Skin of body (tissue), 2 donors: ENCODE data around the gene CIITA. TPM values are rescaled to one million over a fixed set of nuclear protein-coding genes. Genes with fewer than 3 reads are reported as not detected.
"Not testable (repeated sequence)": the region's sequence is repeated elsewhere in the genome, so short reads cannot be mapped to it uniquely, and the experiment has no call there.

Experiments used
- DNase-seq: peaks from one replicate; lab custom pipeline; 2025; lab: John Stamatoyannopoulos, UW
- total RNA-seq: library from RNA; depleted of rRNA; stranded (reverse); fragments of >200 nt; gene quantifications from one replicate; pipeline ENCODE4 v1.2.3, GENCODE V29; 2014

CIITA gene
- total RNA-seq, 1 donor from 2014 or later, result 5.7 TPM

- no peak for DNase-seq
Measured at GRCh38 chr16:10949424-10949970, 72.5 kb downstream of the CIITA start.

GRCh38 chr16:10950393-10950792 is 73.4 kb downstream of the CIITA start:
- DNase-seq, result no peak

DNA sequence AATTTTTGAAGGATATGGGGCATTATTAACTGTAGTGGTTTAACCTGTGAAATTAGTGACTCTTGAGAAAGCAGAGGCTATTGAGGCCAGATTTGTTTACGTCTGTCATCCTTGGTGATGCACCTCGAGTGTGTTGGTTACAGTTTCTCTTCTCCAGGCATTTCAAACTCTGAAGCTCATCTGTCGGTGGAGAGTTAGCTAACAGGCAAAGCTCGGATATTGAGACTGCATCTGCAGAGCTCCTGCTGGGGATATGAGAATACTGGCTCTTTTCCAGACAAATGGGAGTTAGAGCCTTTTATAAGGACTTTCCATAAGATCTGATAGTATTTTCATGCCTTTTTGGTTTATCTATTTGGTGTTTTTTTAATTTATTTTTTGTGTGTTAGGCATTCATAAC is 74.0 kb downstream of the CIITA start:
- no peak for DNase-seq

DNA sequence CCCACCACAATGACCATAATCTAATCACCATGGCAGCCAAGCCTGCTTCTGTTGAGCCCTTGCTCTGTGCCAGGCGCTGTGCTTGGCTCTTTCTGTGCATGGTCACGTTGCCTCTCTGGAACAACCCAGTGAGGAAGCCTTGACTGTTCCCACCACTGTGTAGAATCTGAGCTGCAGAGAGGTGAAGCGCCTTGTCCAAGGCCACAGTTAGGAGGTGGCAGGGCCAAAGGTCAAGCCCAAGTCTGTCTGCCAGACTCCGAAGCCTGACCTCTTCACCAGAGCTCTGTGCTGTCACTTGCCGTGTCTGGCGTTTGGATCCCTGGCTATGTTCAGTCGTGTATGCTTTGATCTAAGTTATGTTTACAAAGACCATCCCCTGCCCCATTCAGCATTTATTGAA is 77.9 kb downstream of the CIITA start:
- DNase-seq, result no peak

DNA sequence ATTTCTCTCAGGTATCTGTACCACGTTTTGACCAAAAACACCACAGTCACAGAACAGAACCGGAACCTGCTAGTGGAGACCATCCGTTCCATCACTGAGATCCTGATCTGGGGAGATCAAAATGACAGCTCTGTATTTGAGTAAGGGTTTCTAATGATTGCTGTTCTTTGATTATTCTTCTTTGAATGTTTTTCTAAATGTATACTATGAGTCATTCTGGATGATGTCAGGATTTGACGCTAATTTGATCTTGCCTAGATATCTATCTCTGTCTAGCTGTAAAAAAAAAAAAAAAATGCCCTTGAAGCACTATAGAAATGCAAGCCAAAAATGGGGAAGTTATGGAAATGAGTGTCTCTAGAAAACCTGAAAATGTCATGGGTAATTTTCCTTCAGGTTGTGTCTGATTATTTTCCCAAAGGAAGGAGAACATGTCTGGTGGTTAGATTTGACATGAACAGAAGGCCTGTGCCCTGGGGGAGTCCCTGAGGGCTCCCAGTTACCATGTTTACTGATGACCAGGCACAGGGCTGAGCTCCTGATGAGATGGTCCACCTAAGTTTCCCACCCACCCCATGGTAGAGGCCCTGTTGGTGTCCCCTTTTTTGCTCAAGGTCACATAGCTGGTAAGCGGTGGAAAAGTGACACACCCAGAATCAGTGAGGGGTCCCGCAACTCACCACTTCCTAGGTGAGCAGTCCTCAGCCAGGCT is 80.9 kb downstream of the CIITA start:
- no peak for DNase-seq

DNA sequence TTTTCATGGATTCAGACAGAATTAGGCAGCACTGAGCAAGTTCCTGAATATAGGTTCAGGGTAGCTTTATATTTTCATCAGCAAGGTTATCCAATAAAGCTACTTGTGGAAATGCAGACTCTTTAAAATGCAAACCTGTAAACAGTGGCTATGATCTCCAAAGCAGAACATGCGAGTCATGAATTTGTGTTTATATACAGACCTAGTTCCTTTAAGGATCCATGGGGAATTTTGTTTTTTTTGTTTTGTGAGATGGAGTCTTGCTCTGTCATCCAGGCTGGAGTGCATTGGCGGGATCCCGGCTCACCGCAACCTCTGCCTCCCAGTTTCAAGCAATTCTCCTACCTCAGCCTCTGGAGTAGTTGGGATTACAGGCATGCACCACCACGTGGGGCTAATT is 82.2 kb downstream of the CIITA start:
- no peak for DNase-seq

- DNase-seq, result no peak
Measured at GRCh38 chr16:10961231-10961630, 84.2 kb downstream of the CIITA start.

DNA sequence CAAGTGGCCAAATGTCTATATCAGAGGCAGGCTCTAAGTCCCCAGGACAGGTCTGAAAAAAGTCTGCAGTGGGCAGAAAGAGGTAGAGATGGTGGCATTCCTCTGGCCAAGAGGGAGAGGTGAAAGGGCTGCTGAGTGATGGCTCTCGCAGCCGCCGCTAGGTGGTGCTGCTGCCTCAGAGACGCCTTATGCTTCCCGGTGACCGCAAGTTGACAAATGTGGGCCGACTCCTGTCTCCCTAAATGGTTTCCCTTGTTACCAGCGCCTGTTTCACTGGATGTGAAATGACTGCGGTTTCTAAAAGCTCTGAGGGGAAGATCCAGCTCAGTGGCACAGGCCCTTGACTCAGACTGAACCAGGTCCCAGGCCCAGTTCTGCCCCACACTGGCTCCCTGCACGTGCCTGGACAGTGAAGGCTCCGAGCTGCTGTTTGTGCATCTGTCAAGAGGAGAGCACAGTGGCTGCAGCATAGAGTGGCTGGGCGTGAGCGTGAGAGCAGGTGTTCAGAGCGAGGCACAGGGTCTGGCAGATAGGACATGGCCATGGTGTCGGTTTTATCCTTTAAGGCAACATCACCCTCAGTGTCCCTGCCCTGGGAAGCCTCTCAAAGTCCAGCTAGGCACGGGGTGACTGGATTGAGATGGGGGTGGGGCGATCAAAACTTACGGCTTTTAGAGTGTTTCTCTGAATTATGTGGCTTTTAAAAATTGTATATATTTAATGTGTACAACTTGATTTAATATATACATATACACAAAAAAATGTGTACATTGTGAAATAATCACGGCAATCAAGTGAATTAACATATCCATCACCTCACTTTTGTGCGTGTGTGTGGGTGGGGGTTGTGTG is 87.3 kb downstream of the CIITA start:
- peak; percentile 47 for DNase-seq

GRCh38 chr16:10964891-10965326 is 87.9 kb downstream of the CIITA start:
- no peak for DNase-seq

- DNase-seq, result no peak
Measured at GRCh38 chr16:10965440-10966061, 88.5 kb downstream of the CIITA start.

GRCh38 chr16:10966129-10966528 is 89.1 kb downstream of the CIITA start:
- DNase-seq, result no peak

DNA sequence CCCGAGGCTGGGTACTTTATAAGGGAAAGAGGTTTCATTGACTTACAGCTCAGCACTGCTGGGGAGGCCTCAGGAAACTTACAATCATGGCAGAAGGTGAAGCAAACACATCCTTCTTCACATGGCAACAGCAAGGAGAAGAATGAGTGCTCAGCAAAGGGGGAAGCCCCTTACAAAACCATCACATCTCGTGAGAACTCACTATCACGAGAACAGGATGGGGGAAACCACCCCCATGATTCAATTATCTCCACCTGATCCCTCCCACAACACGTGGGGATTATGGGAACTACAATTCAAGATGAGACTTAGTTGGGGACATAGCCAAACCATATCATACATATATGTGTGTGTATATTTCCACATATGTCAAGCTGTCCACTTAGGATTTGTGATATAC is 89.6 kb downstream of the CIITA start:
- not testable (repeated sequence) for DNase-seq

DNA sequence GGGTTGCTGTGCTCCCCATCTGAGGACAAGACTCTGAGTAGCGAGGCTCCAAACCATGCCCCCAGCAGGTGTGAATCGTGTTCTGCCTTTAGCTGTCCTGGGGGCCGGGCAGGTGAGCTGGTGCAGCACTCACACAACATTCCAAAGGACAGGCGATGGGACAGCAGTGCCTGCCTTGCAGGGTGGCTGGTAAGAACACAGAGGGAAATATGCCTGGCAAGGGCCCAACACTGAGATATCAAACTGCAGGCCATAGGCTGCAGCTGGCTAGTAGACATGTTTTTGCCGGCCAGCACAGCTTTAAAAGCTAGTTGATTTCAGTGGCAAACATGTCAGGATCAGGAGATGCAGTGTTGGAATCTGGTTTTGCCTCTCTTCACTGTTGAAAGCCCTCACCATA is 91.0 kb downstream of the CIITA start:
- DNase-seq, result no peak

DNA sequence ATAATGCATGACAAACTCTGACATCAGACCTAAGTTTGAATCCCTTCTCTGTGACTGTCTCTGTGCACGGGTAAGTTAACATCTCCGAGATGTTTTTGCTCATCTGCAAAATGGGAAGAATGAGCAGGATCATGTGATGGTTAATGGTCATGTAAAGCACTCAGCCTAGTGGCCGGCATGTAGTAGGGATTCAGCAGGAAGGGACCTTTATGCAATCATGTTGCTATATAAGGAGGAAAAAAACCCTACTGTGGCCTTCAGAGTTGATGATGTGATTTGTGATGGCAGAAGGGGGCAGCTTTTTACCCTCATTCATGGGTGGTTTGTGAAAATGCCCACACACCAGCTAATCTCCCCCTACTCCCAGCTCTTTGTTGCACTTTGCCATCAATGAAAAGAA is 91.5 kb downstream of the CIITA start:
- DNase-seq, result no peak

GRCh38 chr16:10969615-10970014 is 92.6 kb downstream of the CIITA start:
- DNase-seq, result no peak

DNA sequence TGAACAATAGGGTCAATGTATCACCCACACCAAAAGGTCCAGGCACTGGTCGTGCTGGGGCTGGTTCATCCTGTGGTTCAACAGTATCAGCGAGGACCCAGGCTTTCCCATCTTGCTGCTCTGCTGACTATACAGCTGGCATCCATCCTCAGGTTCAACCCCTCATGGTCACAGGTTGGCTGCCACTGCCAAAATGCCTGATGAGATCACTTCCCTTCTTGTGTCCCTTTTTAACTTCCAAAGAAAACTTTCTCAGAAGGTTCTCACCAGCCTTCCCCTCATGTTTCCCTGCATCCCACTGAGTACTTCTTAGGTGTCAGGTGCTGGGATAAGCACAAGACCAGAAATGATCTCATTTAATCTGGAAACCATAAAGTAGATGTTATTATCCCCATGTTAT is 93.1 kb downstream of the CIITA start:
- no peak for DNase-seq

DNA sequence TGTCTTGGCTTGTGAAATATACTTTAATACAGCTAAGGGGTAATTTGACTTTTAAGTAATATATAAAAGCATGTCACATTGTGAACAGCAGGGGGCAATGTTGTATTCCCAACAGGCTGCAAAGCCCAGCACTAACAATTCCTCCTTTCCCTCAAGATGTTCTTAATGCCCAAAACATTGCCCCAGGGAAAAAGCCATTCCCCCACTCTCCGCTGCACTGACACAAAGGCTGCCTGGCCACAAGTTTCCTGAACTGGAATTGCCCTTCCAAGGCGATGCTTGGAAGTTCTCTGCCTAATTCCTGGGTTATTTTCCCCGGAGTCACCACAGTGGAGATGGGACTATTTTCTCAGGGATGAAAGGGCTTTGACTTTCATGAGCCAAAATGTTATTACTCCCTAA is 94.6 kb downstream of the CIITA start:
- DNase-seq, result peak; percentile 81

- no peak for DNase-seq
Measured at GRCh38 chr16:10972108-10972818, 95.3 kb downstream of the CIITA start.

- DNase-seq, result no peak
Measured at GRCh38 chr16:10972819-10973464, 95.9 kb downstream of the CIITA start.

GRCh38 chr16:10976634-10977033 is 99.6 kb downstream of the CIITA start:
- DNase-seq, result no peak

- DNase-seq, result no peak
Measured at GRCh38 chr16:10978124-10978523, 101.1 kb downstream of the CIITA start.
